HUES6 (cell line): ENCODE results near the gene DGCR2.
"Not testable (repeated sequence)": the region's sequence is repeated elsewhere in the genome, so short reads cannot be mapped to it uniquely, and the experiment has no call there.

Source experiments
- H3K27ac ChIP-seq: 2 replicates; pipeline ENCODE4 v1.7.0; 2013; ENCODE audit warnings: low read depth, mild to moderate bottlenecking, low read length, inconsistent platforms
- H3K27me3 ChIP-seq: 2 replicates; pipeline ENCODE4 v1.6.1; 2013; ENCODE audit warnings: low read length; ENCODE audit not compliant: control insufficient read depth, insufficient read depth
- H3K36me3 ChIP-seq: 2 replicates; pipeline ENCODE4 v1.6.1; 2013; ENCODE audit warnings: low read length; ENCODE audit not compliant: control insufficient read depth, insufficient read depth
- H3K4me1 ChIP-seq: 2 replicates; pipeline ENCODE4 v1.6.1; 2013; ENCODE audit warnings: low read length; ENCODE audit not compliant: control insufficient read depth, insufficient read depth
- H3K4me3 ChIP-seq: 2 replicates; pipeline ENCODE4 v1.5.1; 2013; ENCODE audit warnings: low read depth, low read length
- H3K9ac ChIP-seq: one replicate; pipeline ENCODE4 v1.6.1; 2013; ENCODE audit warnings: mild to moderate bottlenecking, low read length
- H3K9me3 ChIP-seq: 2 replicates; pipeline ENCODE4 v1.6.1; 2013; ENCODE audit warnings: low read depth, low read length; ENCODE audit not compliant: control insufficient read depth, insufficient read depth

Gene DGCR2

DNA sequence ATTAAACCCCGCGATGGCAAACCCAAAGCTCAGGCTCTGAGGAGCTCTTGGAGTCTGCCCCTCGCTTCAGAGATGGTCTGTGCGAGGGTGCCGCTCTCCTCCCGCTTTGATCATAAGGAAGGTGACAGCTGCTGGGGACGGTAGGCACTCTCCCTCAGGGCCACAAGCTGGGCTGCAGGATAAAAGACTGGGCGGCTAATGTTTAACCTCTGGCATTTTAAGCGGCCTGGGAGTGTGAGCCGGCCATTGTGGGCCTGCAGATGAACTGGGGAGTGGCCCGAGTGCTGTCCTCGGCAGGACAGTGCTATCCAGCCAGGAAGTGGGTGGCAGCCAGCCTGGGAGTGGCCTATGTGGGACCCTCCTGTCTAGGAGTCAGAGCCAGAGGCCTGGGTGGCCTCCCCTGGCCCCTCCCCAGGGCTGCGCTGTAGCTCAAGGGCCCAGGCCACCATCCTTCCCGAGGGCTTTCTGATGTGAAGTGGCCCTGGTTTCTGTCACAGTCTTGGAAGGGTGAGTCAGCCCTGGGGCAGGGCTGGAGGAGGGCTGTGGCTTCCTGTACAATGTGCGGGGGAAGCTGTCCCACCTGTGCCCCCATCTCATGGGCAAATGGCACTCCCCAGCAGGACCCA, 127.4 kb downstream of the DGCR2 start:
- H3K27me3 ChIP-seq: no peaks in the 10 kb centered on the region
- no peak overlapping the region for H3K27ac ChIP-seq
- no peak overlapping the region for H3K9ac ChIP-seq
- 0 out of 2 replicates have a peak, but pooled peaks cover 3% of the 10 kb centered on the region for H3K36me3 ChIP-seq
- no peak overlapping the region for H3K4me3 ChIP-seq
- H3K9me3 ChIP-seq: no peaks in the 10 kb centered on the region
- H3K4me1 ChIP-seq: peaks cover 8% of the 10 kb centered on the region; the same call in 1 of the 2 replicates

DNA sequence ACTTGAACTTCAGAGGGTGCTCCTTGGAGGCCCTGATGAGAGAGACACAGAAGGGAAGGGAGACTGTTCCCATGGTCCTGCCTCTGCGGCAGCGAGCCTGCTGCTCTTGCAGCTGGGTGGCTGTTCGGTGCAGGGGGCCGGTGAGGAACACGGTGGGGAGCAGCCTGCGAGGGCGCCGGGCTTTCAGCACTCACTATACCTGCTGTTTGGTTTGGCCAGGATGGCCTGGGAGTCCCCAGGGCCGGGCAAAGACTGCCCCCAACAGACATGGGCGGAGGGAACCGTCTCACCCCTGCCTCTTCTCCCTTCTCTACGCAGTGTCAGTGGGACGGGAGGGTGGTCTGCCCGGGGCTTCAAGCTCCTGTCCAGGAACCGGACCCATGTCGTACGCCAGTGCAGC, 128.2 kb downstream of the DGCR2 start:
- H3K4me1 ChIP-seq: peaks cover 8% of the 10 kb centered on the region; the same call in 1 of the 2 replicates
- no peaks in the 10 kb centered on the region for H3K27me3 ChIP-seq
- H3K9me3 ChIP-seq: no peaks in the 10 kb centered on the region
- no peak overlapping the region for H3K4me3 ChIP-seq
- H3K27ac ChIP-seq: no peak overlapping the region
- H3K9ac ChIP-seq: no peak overlapping the region
- 0 out of 2 replicates have a peak, but pooled peaks cover 3% of the 10 kb centered on the region for H3K36me3 ChIP-seq

DNA sequence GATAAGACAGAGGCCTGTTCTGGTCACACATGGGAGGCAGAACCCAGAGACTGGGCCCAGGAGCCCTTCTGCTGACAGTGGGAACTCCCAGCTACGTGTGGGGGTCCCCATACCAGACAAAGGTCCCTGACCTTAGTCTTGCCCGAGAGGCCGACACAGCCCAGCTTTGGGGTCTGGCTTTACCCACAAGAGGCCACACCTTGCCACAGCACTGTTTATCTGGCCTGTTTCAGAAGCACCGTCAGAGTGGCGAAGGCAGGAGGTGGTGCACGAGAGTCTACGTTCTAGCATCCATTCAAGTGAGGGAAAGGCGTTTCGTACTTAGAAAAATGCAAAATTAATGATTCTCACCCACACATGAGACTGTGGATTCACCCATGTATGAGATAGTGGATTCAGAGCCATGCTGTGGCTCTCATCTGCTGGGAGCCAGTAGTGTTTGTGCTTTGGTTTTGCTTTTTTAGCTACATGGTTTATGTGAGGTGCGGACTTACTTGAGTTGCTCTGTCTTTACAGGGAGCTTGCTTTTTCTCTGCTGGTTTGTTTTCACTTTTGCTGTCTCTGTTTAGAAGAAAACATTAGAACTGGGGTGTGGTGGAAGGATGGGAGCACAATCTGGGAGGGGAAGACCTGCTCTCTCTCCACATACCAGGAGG, 129.5 kb downstream of the DGCR2 start:
- Histone ChIP-seq H3K27ac (no peak overlapping the region), H3K4me3 (no peak overlapping the region), H3K36me3 (0 out of 2 replicates have a peak, but pooled peaks cover 3% of the 10 kb centered on the region), H3K27me3 (no peaks in the 10 kb centered on the region), H3K9me3 (no peaks in the 10 kb centered on the region), H3K4me1 (peaks cover 8% of the 10 kb centered on the region; the same call in 1 of the 2 replicates), H3K9ac (no peak overlapping the region)

DNA sequence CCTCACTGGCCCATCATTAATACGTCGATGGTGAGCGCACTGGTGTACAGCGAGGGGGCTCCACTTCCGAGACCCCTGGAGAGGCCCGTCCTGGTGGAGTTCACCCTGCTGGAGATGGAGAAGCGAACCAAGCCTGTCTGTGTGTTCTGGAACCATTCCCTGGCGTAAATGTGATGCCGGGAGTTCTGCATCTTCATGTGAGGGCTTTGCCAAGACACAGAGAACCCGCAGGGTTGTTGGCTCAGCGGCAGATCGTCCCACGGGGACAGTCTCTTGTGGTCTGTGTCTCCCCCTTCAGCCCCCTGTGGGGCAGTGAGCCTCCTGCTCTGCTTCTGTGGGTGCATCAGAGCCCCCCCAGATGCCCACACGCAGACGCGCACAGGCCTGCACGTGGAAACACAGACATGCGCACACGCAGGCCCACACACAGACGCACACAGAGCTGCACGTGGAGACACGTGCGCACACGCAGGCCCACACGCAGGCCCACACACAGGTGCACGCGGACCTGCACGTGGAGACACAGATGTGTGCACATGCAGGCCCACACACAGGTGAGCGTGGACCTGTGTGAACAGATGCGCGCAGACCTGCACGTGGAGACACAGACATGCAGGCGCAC, 130.3 kb downstream of the DGCR2 start:
- Histone ChIP-seq H3K9ac (no peak overlapping the region), H3K27ac (no peak overlapping the region), H3K4me1 (peaks cover 8% of the 10 kb centered on the region; the same call in 1 of the 2 replicates), H3K4me3 (no peak overlapping the region), H3K9me3 (no peaks in the 10 kb centered on the region), H3K27me3 (no peaks in the 10 kb centered on the region), H3K36me3 (0 out of 2 replicates have a peak, but pooled peaks cover 3% of the 10 kb centered on the region)

DNA sequence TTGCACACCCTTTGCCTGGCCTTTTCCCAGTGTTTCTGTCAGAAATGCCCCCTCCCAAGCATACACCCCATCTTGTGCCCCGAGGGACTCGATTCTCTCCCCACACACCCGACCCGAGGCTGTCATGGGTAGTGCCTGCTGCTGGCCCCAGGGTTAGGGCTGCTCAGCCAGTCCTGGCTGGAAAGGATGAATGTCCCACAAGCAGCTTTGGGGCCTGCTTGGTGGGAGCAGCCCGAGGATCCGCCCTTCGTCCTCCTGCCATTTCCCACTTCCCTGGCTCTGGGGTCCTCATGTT, 131.1 kb downstream of the DGCR2 start:
- no peaks in the 10 kb centered on the region for H3K27me3 ChIP-seq
- no peaks in the 10 kb centered on the region for H3K9me3 ChIP-seq
- no peak overlapping the region for H3K27ac ChIP-seq
- H3K9ac ChIP-seq: no peak overlapping the region
- 0 out of 2 replicates have a peak, but pooled peaks cover 3% of the 10 kb centered on the region for H3K36me3 ChIP-seq
- peaks cover 8% of the 10 kb centered on the region; the same call in 1 of the 2 replicates for H3K4me1 ChIP-seq
- H3K4me3 ChIP-seq: no peak overlapping the region

DNA sequence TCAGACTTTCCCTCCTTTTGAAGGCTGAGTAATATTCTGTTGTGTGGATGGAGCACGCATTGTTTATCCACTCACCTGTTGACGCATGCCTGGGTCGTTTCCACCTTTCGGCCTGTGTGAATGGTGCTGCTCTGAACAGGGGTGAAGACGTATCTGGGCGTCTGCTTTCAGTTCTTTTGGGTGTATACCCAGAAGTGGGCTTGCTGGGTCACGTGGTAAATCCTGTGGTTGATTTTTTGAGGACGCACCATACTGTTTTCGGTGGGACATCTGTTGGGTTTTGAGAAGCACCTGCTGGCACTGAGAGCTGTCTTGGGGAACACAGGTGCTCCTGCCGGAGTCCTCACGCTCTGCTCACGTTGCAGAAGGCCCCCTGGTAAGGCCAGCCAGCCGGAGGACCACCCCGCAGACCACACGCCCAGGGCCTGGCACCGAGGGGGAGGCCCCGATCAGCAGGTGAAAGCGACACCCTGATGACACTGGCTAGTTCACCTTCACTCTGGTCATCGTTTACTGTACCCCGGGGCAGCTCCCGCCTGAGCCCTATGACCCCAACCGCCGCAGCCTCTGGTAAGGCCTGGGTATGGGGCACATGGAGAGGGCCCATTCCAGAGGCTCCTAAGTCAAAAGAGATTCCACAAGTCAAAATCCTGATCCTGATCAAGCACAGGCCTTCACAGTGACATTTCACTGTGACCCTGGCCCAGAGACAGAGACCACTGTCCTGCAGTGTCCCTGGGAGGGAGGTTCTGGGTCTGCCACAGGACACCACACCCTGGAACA, 131.7 kb downstream of the DGCR2 start:
- H3K4me1 ChIP-seq: peaks cover 8% of the 10 kb centered on the region; the same call in 1 of the 2 replicates
- H3K36me3 ChIP-seq: 0 out of 2 replicates have a peak, but pooled peaks cover 3% of the 10 kb centered on the region
- no peak overlapping the region for H3K27ac ChIP-seq
- H3K9ac ChIP-seq: no peak overlapping the region
- H3K27me3 ChIP-seq: no peaks in the 10 kb centered on the region
- no peaks in the 10 kb centered on the region for H3K9me3 ChIP-seq
- no peak overlapping the region for H3K4me3 ChIP-seq

DNA sequence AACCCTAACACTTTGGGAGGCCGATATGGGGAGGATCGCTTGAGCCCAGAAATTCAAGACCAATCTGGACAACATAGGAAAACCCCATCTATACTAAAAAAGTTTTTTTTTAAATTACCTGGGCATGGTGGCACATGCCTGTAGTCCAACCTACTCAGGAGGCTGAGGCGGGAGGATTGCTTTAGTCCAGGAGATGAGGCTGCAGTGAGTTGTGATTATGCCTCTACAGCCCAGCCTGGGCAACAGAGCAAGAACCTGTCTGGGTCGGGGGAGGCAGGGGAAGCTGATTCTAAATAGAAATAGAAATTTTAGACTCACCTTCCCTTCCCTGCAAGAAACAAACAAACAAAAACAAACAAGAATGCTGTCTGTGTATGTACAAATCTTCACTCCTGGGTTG, 133.3 kb downstream of the DGCR2 start:
- no peaks in the 10 kb centered on the region for H3K4me1 ChIP-seq
- no peak overlapping the region for H3K4me3 ChIP-seq
- H3K9ac ChIP-seq: no peak overlapping the region
- H3K36me3 ChIP-seq: 0 out of 2 replicates have a peak, but pooled peaks cover 3% of the 10 kb centered on the region
- H3K27ac ChIP-seq: no peak overlapping the region
- no peaks in the 10 kb centered on the region for H3K9me3 ChIP-seq
- no peaks in the 10 kb centered on the region for H3K27me3 ChIP-seq

DNA sequence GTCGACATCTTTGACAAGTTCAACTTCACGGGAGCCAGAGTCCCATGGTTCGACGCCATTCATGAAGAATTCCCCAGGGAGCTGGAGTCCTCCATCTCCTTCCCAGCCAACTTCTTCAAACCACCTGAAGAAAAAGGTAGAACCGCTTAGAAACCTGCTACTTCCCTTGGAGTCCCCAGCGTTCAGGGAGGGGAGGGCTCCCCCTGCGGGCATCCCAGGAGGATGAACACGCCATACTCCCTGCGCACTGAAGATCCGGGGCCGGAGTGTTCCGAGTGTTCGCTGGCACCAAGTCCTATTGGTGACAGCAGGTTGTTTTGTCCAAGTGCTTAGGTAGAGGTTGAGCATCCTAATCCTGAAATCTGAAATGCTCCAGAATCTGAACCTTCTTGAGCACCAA, 134.4 kb downstream of the DGCR2 start:
- Histone ChIP-seq H3K27ac (no peak overlapping the region), H3K27me3 (no peaks in the 10 kb centered on the region), H3K9ac (no peak overlapping the region), H3K9me3 (no peaks in the 10 kb centered on the region), H3K4me3 (no peak overlapping the region), H3K4me1 (no peaks in the 10 kb centered on the region), H3K36me3 (0 out of 2 replicates have a peak, but pooled peaks cover 3% of the 10 kb centered on the region)

DNA sequence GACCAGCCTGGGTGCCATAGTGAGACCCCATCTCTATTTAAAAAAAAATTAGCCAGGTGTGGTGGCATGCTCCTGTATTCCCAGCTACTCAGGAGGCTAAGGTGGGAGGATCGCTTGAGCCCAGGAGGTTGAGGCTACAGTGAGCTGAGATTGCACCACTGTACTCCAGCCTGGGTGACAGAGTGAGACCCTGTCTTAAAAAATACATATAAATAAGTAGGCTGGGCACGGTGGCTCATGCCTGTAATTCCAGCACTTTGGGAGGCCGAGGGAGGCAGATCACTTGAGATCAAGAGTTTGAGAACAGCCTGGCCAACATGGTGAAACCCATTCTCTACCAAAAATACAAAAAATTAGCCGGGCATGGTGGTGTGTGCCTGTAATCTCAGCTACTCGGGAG, 135.1 kb downstream of the DGCR2 start:
- not testable (repeated sequence) for H3K4me3 ChIP-seq, H3K9ac ChIP-seq, H3K36me3 ChIP-seq, H3K4me1 ChIP-seq, H3K27ac ChIP-seq, H3K9me3 ChIP-seq, H3K27me3 ChIP-seq
